BE2C (cell line): ENCODE results near the gene TRIO.
"Not testable (repeated sequence)": the region's sequence is repeated elsewhere in the genome, so short reads cannot be mapped to it uniquely, and the experiment has no call there.

ENCODE experiments used
- DNase-seq: peaks from one replicate; pipeline ENCODE4 v3.0.0-alpha.2; 2020
- H3K27me3 ChIP-seq: fragments of 250-450 bp; sonication (Bioruptor Pico); 2 replicates; pipeline ENCODE4 v1.5.1; 2020; ENCODE audit warnings: mild to moderate bottlenecking
- H3K36me3 ChIP-seq: fragments of 250-450 bp; sonication (Bioruptor Pico); 2 replicates; pipeline ENCODE4 v1.5.1; 2020; ENCODE audit warnings: mild to moderate bottlenecking
- H3K4me1 ChIP-seq: fragments of 250-450 bp; sonication (Bioruptor Pico); 2 replicates; pipeline ENCODE4 v1.5.1; 2020
- H3K4me3 ChIP-seq: 2 replicates; pipeline ENCODE4 v1.5.1; 2011; ENCODE audit warnings: low read depth, low read length
- H3K9me3 ChIP-seq: fragments of 250-450 bp; sonication (Bioruptor Pico); 2 replicates; pipeline ENCODE4 v1.5.1; 2020
- TF ChIP-seq, protein P1 (sequence below): IDR thresholded peaks from 2 replicates; pipeline ENCODE4 v1.5.1; 2012; ENCODE audit warnings: mild to moderate bottlenecking, low read depth, low read length

Gene TRIO

DNA sequence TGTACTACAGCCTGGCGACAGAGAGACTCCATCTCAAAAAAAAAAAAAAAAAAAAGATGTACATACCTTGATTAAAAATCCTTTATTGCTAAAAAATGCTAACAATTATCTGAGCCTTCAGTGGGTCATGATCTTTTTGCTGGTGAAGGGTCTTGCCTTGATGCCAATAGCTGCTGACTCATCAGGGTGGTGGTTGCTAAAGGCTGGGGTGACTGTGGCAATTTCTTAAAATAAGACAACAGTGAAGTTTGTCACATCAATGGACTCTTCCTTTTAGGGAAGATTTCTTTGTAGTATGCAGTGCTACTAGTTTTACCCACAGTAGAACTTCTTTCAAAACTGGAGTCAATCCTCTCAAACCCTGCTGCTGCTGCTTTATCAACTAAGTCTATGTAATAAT is 404.5 kb downstream of the TRIO start:
- H3K27me3 ChIP-seq = no peaks in the 10 kb centered on the region

DNA sequence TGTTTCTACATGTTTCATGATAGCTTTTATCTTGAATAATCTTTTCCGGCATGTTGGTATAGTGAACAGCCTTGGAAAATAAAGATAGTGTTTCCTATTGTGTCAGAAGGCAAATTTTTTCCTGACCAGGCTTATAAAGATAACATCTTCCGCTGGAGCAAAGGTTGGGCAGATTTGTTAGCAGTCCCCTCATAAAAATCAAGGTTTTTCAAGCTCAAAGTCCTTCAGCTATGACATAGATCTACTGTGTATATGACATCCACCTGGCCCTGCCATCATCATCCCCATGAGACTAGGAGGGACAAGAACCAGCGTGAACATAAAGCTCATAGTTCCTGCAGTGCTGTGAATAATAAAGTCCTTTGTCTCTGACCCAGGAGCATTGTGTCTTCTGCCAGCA is 408.1 kb downstream of the TRIO start:
- no peak overlapping the region for H3K4me3 ChIP-seq
- no peak for DNase-seq
- H3K27me3 ChIP-seq = no peaks in the 10 kb centered on the region
- no peaks in the 10 kb centered on the region for H3K36me3 ChIP-seq
- no peaks in the 10 kb centered on the region; the same call in 1 of the 2 replicates for H3K9me3 ChIP-seq
- no peaks in the 10 kb centered on the region for H3K4me1 ChIP-seq
- TF ChIP-seq, protein P1, sequence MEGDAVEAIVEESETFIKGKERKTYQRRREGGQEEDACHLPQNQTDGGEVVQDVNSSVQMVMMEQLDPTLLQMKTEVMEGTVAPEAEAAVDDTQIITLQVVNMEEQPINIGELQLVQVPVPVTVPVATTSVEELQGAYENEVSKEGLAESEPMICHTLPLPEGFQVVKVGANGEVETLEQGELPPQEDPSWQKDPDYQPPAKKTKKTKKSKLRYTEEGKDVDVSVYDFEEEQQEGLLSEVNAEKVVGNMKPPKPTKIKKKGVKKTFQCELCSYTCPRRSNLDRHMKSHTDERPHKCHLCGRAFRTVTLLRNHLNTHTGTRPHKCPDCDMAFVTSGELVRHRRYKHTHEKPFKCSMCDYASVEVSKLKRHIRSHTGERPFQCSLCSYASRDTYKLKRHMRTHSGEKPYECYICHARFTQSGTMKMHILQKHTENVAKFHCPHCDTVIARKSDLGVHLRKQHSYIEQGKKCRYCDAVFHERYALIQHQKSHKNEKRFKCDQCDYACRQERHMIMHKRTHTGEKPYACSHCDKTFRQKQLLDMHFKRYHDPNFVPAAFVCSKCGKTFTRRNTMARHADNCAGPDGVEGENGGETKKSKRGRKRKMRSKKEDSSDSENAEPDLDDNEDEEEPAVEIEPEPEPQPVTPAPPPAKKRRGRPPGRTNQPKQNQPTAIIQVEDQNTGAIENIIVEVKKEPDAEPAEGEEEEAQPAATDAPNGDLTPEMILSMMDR = no peak

More for the DNA sequence above, 404.5 kb downstream of the TRIO start:
- no peak overlapping the region for H3K4me3 ChIP-seq
- no peaks in the 10 kb centered on the region for H3K36me3 ChIP-seq
- no peaks in the 10 kb centered on the region for H3K4me1 ChIP-seq
- H3K9me3 ChIP-seq = no peaks in the 10 kb centered on the region; the same call in 1 of the 2 replicates
- no peak for DNase-seq
- TF ChIP-seq, protein P1 = no peak

DNA sequence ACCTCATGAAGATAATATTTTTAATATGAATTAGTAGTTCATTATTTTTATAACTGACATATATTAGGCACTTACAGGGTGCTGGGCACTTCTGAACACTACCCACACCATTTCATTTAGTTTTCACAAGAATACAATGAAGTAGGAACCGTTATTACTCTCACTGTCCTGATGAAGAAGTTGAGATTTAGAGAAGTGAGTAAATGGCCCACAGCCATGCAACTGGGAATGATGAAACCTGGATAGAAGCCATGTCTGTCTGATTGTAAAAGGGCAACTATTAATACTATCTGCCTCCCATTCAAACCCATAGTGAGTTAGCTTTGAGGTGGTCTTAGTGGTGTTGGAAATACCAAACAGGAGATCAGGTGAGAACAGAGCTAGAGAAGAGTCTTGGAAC is 408.9 kb downstream of the TRIO start:
- no peak overlapping the region for H3K4me3 ChIP-seq
- H3K9me3 ChIP-seq = no peaks in the 10 kb centered on the region
- H3K27me3 ChIP-seq = no peaks in the 10 kb centered on the region
- H3K4me1 ChIP-seq = no peaks in the 10 kb centered on the region
- no peak for DNase-seq
- H3K36me3 ChIP-seq = no peaks in the 10 kb centered on the region
- TF ChIP-seq, protein P1 = no peak

DNA sequence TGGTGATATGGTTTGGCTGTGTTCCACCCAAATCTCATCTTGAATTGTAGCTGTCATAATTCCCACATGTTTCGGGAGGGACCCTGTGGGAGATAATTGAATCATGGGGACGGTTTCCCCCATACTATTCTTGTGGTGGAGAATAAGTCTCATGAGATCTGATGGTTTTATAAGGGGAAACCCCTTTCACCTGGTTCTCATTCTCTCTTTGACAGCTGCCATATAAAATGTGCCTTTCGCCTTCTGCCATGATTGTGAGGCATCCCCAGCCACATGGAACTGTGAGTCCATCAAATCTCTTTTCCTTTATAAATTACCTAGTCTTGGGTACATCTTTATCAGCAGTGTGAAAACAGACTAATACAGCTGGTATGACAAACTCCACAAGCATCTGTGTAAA is 411.1 kb downstream of the TRIO start:
- not testable (repeated sequence) for H3K9me3 ChIP-seq, H3K4me3 ChIP-seq, DNase-seq, H3K4me1 ChIP-seq, H3K27me3 ChIP-seq, H3K36me3 ChIP-seq

DNA sequence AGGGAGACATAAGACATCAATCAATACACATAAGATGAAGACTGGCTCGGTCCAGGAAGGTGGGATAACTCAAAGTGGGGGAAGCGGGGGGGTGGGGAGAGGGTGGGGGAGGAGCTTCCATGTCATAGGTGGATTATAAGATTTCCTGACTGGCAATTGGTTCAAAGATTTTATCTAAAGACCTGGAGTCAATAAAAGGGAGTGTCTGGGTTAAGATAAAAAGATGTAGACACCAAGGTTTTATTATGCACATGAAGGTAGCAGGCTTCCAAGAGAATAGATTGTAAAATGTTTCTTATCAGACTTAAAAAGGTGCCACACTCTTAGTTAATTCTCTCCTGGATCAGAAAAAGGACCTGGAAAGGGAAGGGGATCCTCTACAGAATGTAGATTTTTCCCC is 412.9 kb downstream of the TRIO start:
- DNase-seq = no peak
- TF ChIP-seq, protein P1 = no peak
- no peaks in the 10 kb centered on the region for H3K27me3 ChIP-seq
- no peak overlapping the region for H3K4me3 ChIP-seq
- H3K9me3 ChIP-seq = no peaks in the 10 kb centered on the region
- peaks cover 3% of the 10 kb centered on the region; the same call in 1 of the 2 replicates for H3K4me1 ChIP-seq
- H3K36me3 ChIP-seq = no peaks in the 10 kb centered on the region

DNA sequence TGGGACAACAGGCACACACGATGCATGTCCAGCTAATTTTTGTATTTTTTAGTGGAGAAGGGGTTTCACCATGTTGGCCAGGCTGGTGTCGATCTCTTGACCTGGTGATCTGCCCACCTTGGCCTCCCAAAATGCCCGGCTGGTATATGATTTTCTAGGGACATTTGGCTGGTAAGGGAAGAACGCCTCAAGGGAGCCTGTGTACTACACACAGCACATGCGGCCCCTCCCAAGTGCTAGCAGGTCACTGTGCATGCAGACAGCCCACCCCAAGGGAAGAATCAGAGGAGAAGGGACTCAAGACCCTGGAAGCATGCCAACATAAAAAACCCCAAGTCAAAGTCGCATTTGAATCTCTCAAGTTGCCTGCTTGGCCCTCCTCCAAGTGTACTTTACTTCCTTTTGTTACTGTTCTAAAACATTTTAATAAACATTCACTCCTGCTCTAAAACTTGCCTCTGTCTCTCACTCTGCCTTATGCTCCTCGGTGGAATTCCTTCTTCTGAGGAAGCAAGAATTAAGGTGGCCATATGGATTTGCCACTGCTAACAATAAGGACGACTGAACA is 414.1 kb downstream of the TRIO start:
- Histone ChIP-seq H3K27me3 (no peaks in the 10 kb centered on the region), H3K36me3 (no peaks in the 10 kb centered on the region), H3K4me3 (no peak overlapping the region), H3K4me1 (peaks cover 3% of the 10 kb centered on the region; the same call in 1 of the 2 replicates), H3K9me3 (no peaks in the 10 kb centered on the region)
- TF ChIP-seq, protein P1 = no peak
- no peak for DNase-seq
